ENCODE measurements around the gene EXOSC10.
"Not testable (repeated sequence)": the region's sequence is repeated elsewhere in the genome, so short reads cannot be mapped to it uniquely, and the experiment has no call there.

The EXOSC10 gene

GRCh38 chr1:11044086-11044848 lies 55.4 kb downstream of the EXOSC10 start:
- no peak for DNase-seq (ENCODE audit: low read depth in 4 of 4, low spot score in 1 of 4)

- no peak for DNase-seq (ENCODE audit: low read depth in 4 of 4, low spot score in 1 of 4)
Measured at GRCh38 chr1:11042995-11043874, 56.4 kb downstream of the EXOSC10 start.

- DNase-seq (ENCODE audit: low read depth in 4 of 4, low spot score in 1 of 4) = no peak
Measured at GRCh38 chr1:11042065-11042464, 57.6 kb downstream of the EXOSC10 start.

GRCh38 chr1:11041048-11041447 lies 58.6 kb downstream of the EXOSC10 start:
- DNase-seq (ENCODE audit: low read depth in 4 of 4, low spot score in 1 of 4) = no peak

- not testable (repeated sequence) for DNase-seq (ENCODE audit: low read depth in 4 of 4, low spot score in 1 of 4)
Measured at GRCh38 chr1:11040105-11040429, 59.6 kb downstream of the EXOSC10 start.

GRCh38 chr1:11039351-11040104 lies 60.1 kb downstream of the EXOSC10 start:
- no peak for DNase-seq (ENCODE audit: low read depth in 4 of 4, low spot score in 1 of 4)

GRCh38 chr1:11037740-11038182 lies 61.9 kb downstream of the EXOSC10 start:
- DNase-seq (ENCODE audit: low read depth in 4 of 4, low spot score in 1 of 4) = peak; percentile 78 to 90 (median 86)

GRCh38 chr1:11037019-11037739 lies 62.5 kb downstream of the EXOSC10 start:
- DNase-seq (ENCODE audit: low read depth in 4 of 4, low spot score in 1 of 4) = not testable (repeated sequence)

GRCh38 chr1:11031624-11032262 lies 67.9 kb downstream of the EXOSC10 start:
- DNase-seq (ENCODE audit: low read depth in 4 of 4, low spot score in 1 of 4) = no peak

GRCh38 chr1:11030865-11031264 lies 68.8 kb downstream of the EXOSC10 start:
- no peak for DNase-seq (ENCODE audit: low read depth in 4 of 4, low spot score in 1 of 4)

- no peak for DNase-seq (ENCODE audit: low read depth in 4 of 4, low spot score in 1 of 4)
Measured at GRCh38 chr1:11028018-11028417, 71.7 kb downstream of the EXOSC10 start.

GRCh38 chr1:11027316-11027715 lies 72.4 kb downstream of the EXOSC10 start:
- DNase-seq (ENCODE audit: low read depth in 4 of 4, low spot score in 1 of 4) = no peak

- no peak for DNase-seq (ENCODE audit: low read depth in 4 of 4, low spot score in 1 of 4)
Measured at GRCh38 chr1:11026903-11027302, 72.8 kb downstream of the EXOSC10 start.

GRCh38 chr1:11026052-11026451 lies 73.6 kb downstream of the EXOSC10 start:
- no peak for DNase-seq (ENCODE audit: low read depth in 4 of 4, low spot score in 1 of 4)

- no peak for DNase-seq (ENCODE audit: low read depth in 4 of 4, low spot score in 1 of 4)
Measured at GRCh38 chr1:11025618-11026017, 74.1 kb downstream of the EXOSC10 start.

- DNase-seq (ENCODE audit: low read depth in 4 of 4, low spot score in 1 of 4) = no peak
Measured at GRCh38 chr1:11024874-11025203, 74.8 kb downstream of the EXOSC10 start.

GRCh38 chr1:11024154-11024873 lies 75.4 kb downstream of the EXOSC10 start:
- no peak for DNase-seq (ENCODE audit: low read depth in 4 of 4, low spot score in 1 of 4)

GRCh38 chr1:11023201-11023600 lies 76.5 kb downstream of the EXOSC10 start:
- no peak for DNase-seq (ENCODE audit: low read depth in 4 of 4, low spot score in 1 of 4)

GRCh38 chr1:11019971-11020370 lies 79.7 kb downstream of the EXOSC10 start:
- no peak for DNase-seq (ENCODE audit: low read depth in 4 of 4, low spot score in 1 of 4)

- not testable (repeated sequence) for DNase-seq (ENCODE audit: low read depth in 4 of 4, low spot score in 1 of 4)
Measured at GRCh38 chr1:11019358-11019757, 80.3 kb downstream of the EXOSC10 start.
